ENCODE measurements around the gene RGL1.

GRCh38 chr1:183783342-183783741 is 21.6 kb upstream of the RGL1 start:
- TF ChIP-seq POLR2AphosphoS5 (IDR thresholded peaks at IDR 0.05), result no peak
- no peak for TF ChIP-seq CTCF (IDR thresholded peaks at IDR 0.05)
- TF ChIP-seq EP300 (IDR thresholded peaks at IDR 0.05), result no peak
- no peak for TF ChIP-seq POLR2A (IDR thresholded peaks at IDR 0.05)
